Measurements from ENCODE around the gene SCAMP5.

DNA sequence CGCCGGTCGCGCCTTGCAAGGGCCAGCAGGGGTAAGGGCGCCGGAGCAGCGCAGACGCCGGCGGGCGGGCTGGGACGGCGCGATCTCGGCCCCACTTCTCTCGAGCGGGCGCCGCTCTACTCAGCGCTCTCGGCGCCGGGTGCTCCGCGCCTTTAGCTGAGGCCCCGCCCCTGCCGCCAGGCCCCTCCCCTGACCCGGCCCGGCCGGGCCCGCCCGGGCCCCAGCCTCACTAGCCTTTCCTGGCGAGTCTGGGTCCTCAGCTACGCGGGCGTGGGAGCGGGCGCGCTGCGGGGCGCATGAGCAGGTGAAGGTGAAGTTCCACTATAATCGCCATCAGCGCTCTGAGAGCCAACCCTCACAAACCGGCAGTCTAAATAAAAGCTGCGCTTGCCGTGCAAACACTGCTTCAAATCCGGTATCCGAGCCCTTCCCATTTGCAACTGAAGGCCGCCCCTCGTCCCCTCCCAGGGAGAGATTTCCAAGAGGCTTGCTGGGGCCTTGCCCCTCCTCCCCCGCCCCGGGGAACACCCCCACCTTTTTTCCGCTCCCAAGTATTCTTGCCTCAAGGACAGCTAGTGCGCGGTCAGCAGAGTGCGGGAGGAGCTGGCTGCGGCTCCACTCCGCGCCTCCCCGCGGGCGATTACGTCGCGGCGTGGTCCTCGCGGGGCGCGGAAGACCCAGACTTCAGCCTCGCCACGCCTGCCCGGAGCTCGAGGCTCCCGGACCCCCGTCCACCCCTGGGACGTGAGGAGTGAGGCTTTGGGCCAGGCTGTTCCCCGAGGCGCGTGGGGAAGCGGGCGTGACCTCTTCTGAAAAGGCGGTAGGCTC lies 38.5 kb upstream of the SCAMP5 start, which contains the start of gene RPP25:
- TF ChIP-seq GATA2 (IDR thresholded peaks at IDR 0.05; ENCODE audit: low read depth, low read length) (no peak), GATA3 (IDR thresholded peaks at IDR 0.05; ENCODE audit: low read depth, low read length) (no peak)
